GM12878 (cell line): ENCODE data around the gene NAALADL2. TPM values are rescaled to one million over a fixed set of nuclear protein-coding genes. Genes with fewer than 3 reads are reported as not detected.
"Not testable (repeated sequence)": the region's sequence is repeated elsewhere in the genome, so short reads cannot be mapped to it uniquely, and the experiment has no call there.

Experiments used
- ATAC-seq: fragments of 200-7000 bp; cut with Tn5 transposase; 3 replicates; pipeline ENCODE4 v1.9.1; 2020; ENCODE audit warnings: mild to moderate bottlenecking, moderate library complexity
- BruUV-seq: library from RNA; stranded (reverse); fragments of 400-500 nt; replicated peaks from 2 replicates; lab custom pipeline; 2021; lab: Mats Ljungman, UMichigan
- CTCF ChIA-PET: fragments of 300-600 bp; sonication (Branson Sonifier 250); formaldehyde crosslinking; extraction: SDS; loops from one replicate; lab custom pipeline; 2021; ENCODE audit warnings: inconsistent platforms; lab: Yijun Ruan, JAX
- POLR2A ChIA-PET: fragments of 350-600 bp; formaldehyde crosslinking; extraction: SDS; loops from one replicate; lab custom pipeline; 2021; ENCODE audit warnings: inconsistent platforms; lab: Charles Lee
- RAD21 ChIA-PET: fragments of 300-600 bp; sonication (Branson Sonifier 250); formaldehyde crosslinking; loops from one replicate; lab custom pipeline; 2023; ENCODE audit warnings: antibody characterized with exemption; ENCODE audit not compliant: unreplicated experiment; lab: Charles Lee
- SMC1A ChIA-PET: fragments of 300-600 bp; sonication (Branson Sonifier 250); formaldehyde crosslinking; loops from one replicate; lab custom pipeline; 2023; ENCODE audit not compliant: unreplicated experiment, uncharacterized antibody; lab: Charles Lee
- DNase-seq: peaks from one replicate; pipeline ENCODE4 v3.0.0-alpha.2; 2011; ENCODE audit warnings: low read depth, low spot score
- FAIRE-seq: peaks from 3 replicates; lab custom pipeline; 2011; peaks lifted over from hg19 to GRCh38; lab: Jason Lieb, UNC
- H2AFZ ChIP-seq: 2 replicates; pipeline ENCODE4 v1.6.0; 2011; ENCODE audit warnings: low read depth, low read length, control low read depth; ENCODE audit not compliant: control insufficient read depth
- H3K27ac ChIP-seq: 2 replicates; pipeline ENCODE4 v1.5.1; 2011; ENCODE audit warnings: control low read depth; ENCODE audit not compliant: control insufficient read depth, insufficient read depth
- H3K27me3 ChIP-seq, 2 experiments: replicated peaks in 1 of 2; 2 replicates each; pipeline versions ENCODE4 v1.6.0 to v1.6.1; 2011; ENCODE audit warnings: low read length in 1 of 2; ENCODE audit not compliant: control insufficient read depth in 2 of 2, insufficient read depth in 2 of 2
- H3K36me3 ChIP-seq, 2 experiments: 2 replicates each; pipeline ENCODE4 v1.5.1; 2011; ENCODE audit warnings: low read length in 1 of 2; ENCODE audit not compliant: control insufficient read depth in 2 of 2, insufficient read depth in 2 of 2
- H3K4me1 ChIP-seq: 2 replicates; pipeline ENCODE4 v1.6.1; 2011; ENCODE audit warnings: mild to moderate bottlenecking, low read length, moderate library complexity, mixed read lengths; ENCODE audit not compliant: control insufficient read depth, insufficient read depth
- H3K4me2 ChIP-seq: 2 replicates; pipeline ENCODE4 v1.6.0; 2011; ENCODE audit warnings: control low read depth; ENCODE audit not compliant: control insufficient read depth, insufficient read depth
- H3K4me3 ChIP-seq: fragments of 200-600 bp; sonication (generic); 2 replicates; pipeline ENCODE4 v1.5.1; 2016
- H3K79me2 ChIP-seq: 2 replicates; pipeline ENCODE4 v1.6.0; 2011; ENCODE audit warnings: low read length; ENCODE audit not compliant: control insufficient read depth, insufficient read depth
- H3K9ac ChIP-seq: 2 replicates; pipeline ENCODE4 v1.8.0; 2011; ENCODE audit warnings: low read length, control low read depth, mixed read lengths; ENCODE audit not compliant: control insufficient read depth, insufficient read depth
- H3K9me3 ChIP-seq: replicated peaks from 3 replicates; pipeline ENCODE4 v1.5.1; 2011; ENCODE audit warnings: mild to moderate bottlenecking, low read length; ENCODE audit not compliant: control insufficient read depth, insufficient read depth
- H4K20me1 ChIP-seq: 2 replicates; pipeline ENCODE4 v1.6.0; 2011; ENCODE audit not compliant: control insufficient read depth, insufficient read depth
- ATF7 ChIP-seq: fragments of 450-650 bp; IDR thresholded peaks from 2 replicates; pipeline ENCODE4 v1.6.1; 2016; ENCODE audit warnings: low read depth, mild to moderate bottlenecking
- TAF1 ChIP-seq: IDR thresholded peaks from 2 replicates; pipeline ENCODE4 v1.6.1; 2011; ENCODE audit warnings: mild to moderate bottlenecking, low read depth, low read length, borderline replicate concordance
- WGBS: methylation state at CpG from one replicate; pipeline ENCODE4 v1.1.6; 2016; ENCODE audit warnings: low lambda C conversion rate; ENCODE audit not compliant: insufficient replicate concordance, insufficient coverage; ENCODE audit errors: missing lambda C conversion rate; 5-methylcytosine and 5-hydroxymethylcytosine counted together
- in situ Hi-C: fragments of 300-500 bp; cut with MboI; formaldehyde crosslinking; loops from 9 replicates; pipeline ENCODE4 v1.14.3; 2018; ENCODE audit warnings: mixed read lengths
- intact Hi-C: fragments of 100-400 bp; cut with micrococcal nuclease; formaldehyde crosslinking; loops from one replicate; pipeline ENCODE4 v1.14.2; 2022; ENCODE audit not compliant: unreplicated experiment
- polyA plus RNA-seq, 11 experiments: library from polyadenylated mRNA; depleted of rRNA in 4 of 11; unstranded in 6 of 11; stranded (reverse) in 5 of 11; fragments of >200 nt; fragmentation: Nextera tagmentation in 4 of 11; fragmentation: Illumina TruSeq in 1 of 11; extraction: Ambion mirVana in 4 of 11; extraction: Trizol in 1 of 11; gene quantifications; 1 replicate in 1 of 11; 2 replicates in 10 of 11; pipeline versions ENCODE4 v1.2.1 to v1.2.3, GENCODE V29; 2011 to 2016; ENCODE audit warnings: inconsistent platforms in 2 of 11, missing spikeins in 2 of 11, low read depth in 1 of 11
- total RNA-seq, 4 experiments: library from RNA; depleted of rRNA in 3 of 4; stranded (reverse); fragments of >200 nt in 3 of 4; fragmentation: Illumina TruSeq in 1 of 4; extraction: Trizol in 1 of 4; gene quantifications; 2 replicates each; pipeline versions ENCODE4 v1.2.1 to v1.2.3, GENCODE V29; 2013 to 2021

Gene NAALADL2
- total and polyA plus RNA-seq, 10 of the 15 experiments (the other 5 are each of a cell fraction or from before 2014, with no cell fraction given): 0.06 to 10.8 (median 0.46) TPM

DNA sequence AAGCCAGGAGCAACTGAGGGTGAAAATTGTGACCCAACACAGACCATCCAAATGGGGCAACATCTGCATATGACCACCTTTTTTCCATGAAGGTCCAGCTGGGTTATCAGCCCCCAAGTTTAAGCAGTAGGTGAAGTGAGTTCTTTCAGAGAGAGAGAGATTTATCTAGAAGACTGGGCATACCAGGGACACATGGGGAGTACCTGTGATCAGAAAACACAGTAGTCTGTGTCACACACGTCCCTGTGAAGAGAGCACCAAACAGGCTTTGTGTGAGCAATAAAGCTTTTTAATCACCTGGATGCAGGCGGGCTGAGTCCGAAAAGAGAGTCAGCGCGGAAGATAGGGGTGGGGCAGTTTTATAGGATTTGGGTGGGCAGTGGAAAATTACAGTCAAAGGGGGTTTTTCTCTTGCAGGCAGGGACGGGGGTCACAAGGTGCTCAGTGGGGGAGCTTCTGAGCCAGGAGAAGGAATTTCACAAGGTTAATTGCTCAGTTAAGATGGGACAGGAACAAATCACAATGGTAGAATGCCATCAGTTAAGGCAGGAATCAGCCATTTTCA is 966.0 kb downstream of the NAALADL2 start:
- intact Hi-C loops, ATAC-seq, H4K20me1 ChIP-seq, DNase-seq, H3K9me3 ChIP-seq, H3K36me3 ChIP-seq, H2AFZ ChIP-seq, FAIRE-seq, CTCF ChIA-PET, POLR2A ChIA-PET, in situ Hi-C loops, H3K79me2 ChIP-seq, BruUV-seq, SMC1A ChIA-PET, H3K4me1 ChIP-seq, H3K27ac ChIP-seq, H3K9ac ChIP-seq, H3K4me3 ChIP-seq, H3K4me2 ChIP-seq, RAD21 ChIA-PET, H3K27me3 ChIP-seq: not testable (repeated sequence)
- WGBS: 52% methylated on average over 6 of the region's 6 CpGs

DNA sequence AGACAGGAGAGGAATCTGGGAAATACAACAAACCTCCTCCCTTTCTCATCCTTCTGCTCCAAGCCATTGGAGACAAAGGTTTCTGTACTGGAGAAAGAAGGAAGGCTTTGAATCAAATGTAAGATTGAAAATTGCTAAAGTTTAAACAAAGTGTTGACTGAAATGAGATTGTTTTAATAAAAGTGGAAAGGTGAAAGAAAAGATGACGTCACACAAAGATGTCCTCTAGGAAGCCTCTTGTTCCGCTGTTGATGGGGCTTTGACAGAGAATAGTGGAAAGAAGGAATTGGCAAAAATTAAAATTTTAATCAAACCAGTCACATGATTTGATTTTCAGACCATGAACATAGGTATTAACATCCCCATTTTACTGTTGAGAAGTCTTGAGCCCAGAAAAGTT is 967.6 kb downstream of the NAALADL2 start:
- RAD21 ChIA-PET: no interaction called here

DNA sequence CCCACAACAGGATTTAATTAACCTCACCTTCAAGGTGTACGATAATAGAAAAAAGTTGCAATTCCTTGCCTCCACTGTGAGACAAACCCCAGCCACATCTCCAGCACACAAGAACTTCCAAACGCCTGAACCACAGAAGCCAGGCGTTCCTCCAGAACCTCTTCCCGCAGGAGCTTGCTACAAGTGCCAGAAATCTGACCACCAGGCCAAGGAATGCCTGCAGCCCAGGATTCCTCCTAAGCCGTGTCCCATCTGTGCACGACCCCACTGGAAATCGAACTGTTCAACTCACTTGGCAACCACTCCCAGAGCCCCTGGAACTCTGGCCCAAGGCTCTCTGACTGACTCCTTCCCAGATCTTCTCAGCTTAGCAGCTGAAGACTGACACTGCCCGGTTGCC is 970.7 kb downstream of the NAALADL2 start:
- intact Hi-C loops, in situ Hi-C loops: not testable (repeated sequence)
- WGBS: 20% methylated on average over 8 of the region's 8 CpGs

More for the DNA sequence above, 967.6 kb downstream of the NAALADL2 start:
- H3K27ac ChIP-seq: no peak overlapping the region
- in situ Hi-C loops (no loop called here), intact Hi-C loops (no loop called here)
- no peaks in the 10 kb centered on the region for H4K20me1 ChIP-seq
- no peak overlapping the region for H2AFZ ChIP-seq
- CTCF ChIA-PET: no interaction called here
- TF ChIP-seq ATF7 (peak; percentile 49), TAF1 (no peak)
- H3K27me3 ChIP-seq: no peaks in the 10 kb centered on the region; a peak in 1 of 4 replicates
- FAIRE-seq (no peak), ATAC-seq (no peak), DNase-seq (no peak)
- no peaks in the 10 kb centered on the region for H3K4me1 ChIP-seq
- no peak overlapping the region for H3K9ac ChIP-seq
- POLR2A ChIA-PET: no interaction called here
- no peak overlapping the region for H3K4me2 ChIP-seq
- WGBS: 21% methylated on average over 2 of the region's 2 CpGs
- no peaks in the 10 kb centered on the region for H3K79me2 ChIP-seq
- SMC1A ChIA-PET: no interaction called here
- no peak overlapping the region for H3K4me3 ChIP-seq
- H3K36me3 ChIP-seq: no peaks in the 10 kb centered on the region
- BruUV-seq: no TSS peak
- no peaks in the 10 kb centered on the region for H3K9me3 ChIP-seq

DNA sequence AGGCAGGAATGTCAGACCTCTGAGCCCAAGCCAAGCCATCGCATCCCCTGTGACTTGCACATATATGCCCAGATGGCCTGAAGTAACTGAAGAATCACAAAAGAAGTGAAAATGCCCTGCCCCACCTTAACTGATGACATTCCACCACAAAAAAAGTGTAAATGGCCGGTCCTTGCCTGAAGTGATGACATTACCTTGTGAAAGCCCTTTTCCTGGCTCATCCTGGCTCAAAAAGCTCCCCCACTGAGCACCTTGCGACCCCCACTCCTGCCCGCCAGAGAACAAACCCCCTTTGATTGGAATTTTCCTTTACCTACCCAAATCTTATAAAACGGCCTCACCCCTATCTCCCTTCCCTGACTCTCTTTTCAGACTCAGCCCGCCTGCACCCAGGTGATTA is 976.6 kb downstream of the NAALADL2 start:
- H4K20me1 ChIP-seq, in situ Hi-C loops, RAD21 ChIA-PET, H3K4me3 ChIP-seq, ATAC-seq, H3K36me3 ChIP-seq, H3K4me2 ChIP-seq, POLR2A ChIA-PET, intact Hi-C loops, H3K27ac ChIP-seq, H2AFZ ChIP-seq, H3K4me1 ChIP-seq, H3K79me2 ChIP-seq, BruUV-seq, H3K9ac ChIP-seq, H3K9me3 ChIP-seq, FAIRE-seq, CTCF ChIA-PET, SMC1A ChIA-PET, H3K27me3 ChIP-seq, DNase-seq: not testable (repeated sequence)
- 9% methylated on average over 4 of the region's 6 CpGs for WGBS

More for the DNA sequence above, 970.7 kb downstream of the NAALADL2 start:
- H3K27ac ChIP-seq, H3K4me1 ChIP-seq, H3K4me2 ChIP-seq, ATAC-seq, H3K4me3 ChIP-seq, DNase-seq, H4K20me1 ChIP-seq, BruUV-seq, H3K79me2 ChIP-seq, H3K9me3 ChIP-seq, SMC1A ChIA-PET, FAIRE-seq, CTCF ChIA-PET, H2AFZ ChIP-seq, H3K27me3 ChIP-seq, POLR2A ChIA-PET, H3K36me3 ChIP-seq, RAD21 ChIA-PET, H3K9ac ChIP-seq: not testable (repeated sequence)
